ENCODE results near the gene NSFL1C.

The NSFL1C gene

DNA sequence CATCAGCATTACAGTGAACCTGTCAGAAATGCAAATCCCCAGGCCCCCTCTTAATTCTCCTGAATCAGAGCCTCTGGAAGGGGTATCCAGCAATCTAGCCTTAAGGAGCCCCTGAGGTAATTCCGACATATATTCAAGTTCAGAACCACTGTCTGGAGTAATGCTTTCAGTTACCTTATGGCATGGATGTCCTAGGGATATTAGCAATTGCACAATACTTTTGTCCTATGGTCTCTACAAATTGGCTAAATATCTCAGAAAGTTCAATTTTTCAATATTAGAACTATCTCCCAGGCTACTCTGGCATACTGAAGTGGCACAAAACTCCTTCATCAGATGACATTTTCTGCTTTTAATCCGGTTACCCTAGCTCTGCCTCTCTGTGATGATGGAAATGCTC, 6.4 kb downstream of the NSFL1C start:
- peaks cover 31% of the 10 kb centered on the region for H3K36me3 Mint-ChIP-seq
- H3K4me1 Mint-ChIP-seq: peaks cover 31% of the 10 kb centered on the region
- H3K27ac Mint-ChIP-seq: no peak overlapping the region
- DNase-seq (ENCODE audit: low spot score in 2 of 2) (no peak), ATAC-seq (ENCODE audit: low read depth) (no peak)
- H3K4me3 Mint-ChIP-seq: no peak overlapping the region
- no peaks in the 10 kb centered on the region for H3K9me3 Mint-ChIP-seq
- H3K27me3 Mint-ChIP-seq: no peaks in the 10 kb centered on the region

GRCh38 chr20:1457992-1458391, 8.7 kb downstream of the NSFL1C start:
- no peak for DNase-seq (ENCODE audit: low spot score in 2 of 2)
- H3K4me1 Mint-ChIP-seq: peaks cover 17% of the 10 kb centered on the region
- H3K9me3 Mint-ChIP-seq: no peaks in the 10 kb centered on the region
- no peak overlapping the region for H3K4me3 Mint-ChIP-seq
- no peaks in the 10 kb centered on the region for H3K27me3 Mint-ChIP-seq
- no peak for ATAC-seq (ENCODE audit: low read depth)
- H3K36me3 Mint-ChIP-seq: peaks cover 47% of the 10 kb centered on the region
- H3K27ac Mint-ChIP-seq: no peak overlapping the region

- no peak for DNase-seq (ENCODE audit: low spot score in 2 of 2)
- Mint-ChIP-seq H3K9me3 (no peaks in the 10 kb centered on the region), H3K4me3 (no peak overlapping the region), H3K36me3 (peaks cover 56% of the 10 kb centered on the region), H3K27me3 (no peaks in the 10 kb centered on the region), H3K4me1 (peaks cover 12% of the 10 kb centered on the region), H3K27ac (no peak overlapping the region)
- ATAC-seq (ENCODE audit: low read depth): no peak
Measured at GRCh38 chr20:1456300-1456699, 10.3 kb downstream of the NSFL1C start.

DNA sequence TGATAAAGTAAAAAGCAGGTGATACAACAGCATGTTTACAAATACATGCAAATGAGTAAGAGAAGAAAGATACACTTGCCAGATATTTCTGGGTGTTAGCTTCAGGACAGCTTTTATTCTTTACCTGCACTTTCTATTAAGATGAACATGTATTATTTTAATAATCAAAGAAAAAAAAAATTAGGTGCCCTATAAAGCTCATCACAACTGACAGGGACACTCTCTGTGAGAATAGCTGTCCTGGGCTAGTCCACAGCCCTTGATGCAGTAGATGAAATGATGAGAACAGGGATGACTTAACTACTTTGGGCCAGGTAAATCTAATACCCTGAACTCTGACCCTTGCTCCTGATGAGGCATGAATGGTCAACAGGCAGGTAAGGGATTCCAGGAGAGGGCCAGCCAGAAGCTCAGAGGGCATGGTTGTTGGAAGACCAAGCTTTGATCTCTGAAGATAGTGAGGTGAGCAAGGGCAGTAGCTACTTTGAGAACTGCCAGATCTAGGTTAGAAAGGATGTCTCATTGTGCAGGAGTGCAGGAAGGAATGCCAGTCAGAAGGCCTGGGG, 15.6 kb downstream of the NSFL1C start:
- H3K27ac Mint-ChIP-seq: no peak overlapping the region
- H3K27me3 Mint-ChIP-seq: no peaks in the 10 kb centered on the region
- ATAC-seq (ENCODE audit: low read depth) (no peak), DNase-seq (ENCODE audit: low spot score in 2 of 2) (no peak)
- H3K4me1 Mint-ChIP-seq: no peaks in the 10 kb centered on the region
- no peak overlapping the region for H3K4me3 Mint-ChIP-seq
- no peaks in the 10 kb centered on the region for H3K9me3 Mint-ChIP-seq
- peaks cover 44% of the 10 kb centered on the region for H3K36me3 Mint-ChIP-seq

GRCh38 chr20:1449370-1449769, 17.3 kb downstream of the NSFL1C start:
- DNase-seq (ENCODE audit: low spot score in 2 of 2) (no peak), ATAC-seq (ENCODE audit: low read depth) (no peak)
- no peaks in the 10 kb centered on the region for H3K27me3 Mint-ChIP-seq
- no peaks in the 10 kb centered on the region for H3K9me3 Mint-ChIP-seq
- H3K4me3 Mint-ChIP-seq: no peak overlapping the region
- no peaks in the 10 kb centered on the region for H3K4me1 Mint-ChIP-seq
- H3K27ac Mint-ChIP-seq: no peak overlapping the region
- H3K36me3 Mint-ChIP-seq: peaks cover 40% of the 10 kb centered on the region

DNA sequence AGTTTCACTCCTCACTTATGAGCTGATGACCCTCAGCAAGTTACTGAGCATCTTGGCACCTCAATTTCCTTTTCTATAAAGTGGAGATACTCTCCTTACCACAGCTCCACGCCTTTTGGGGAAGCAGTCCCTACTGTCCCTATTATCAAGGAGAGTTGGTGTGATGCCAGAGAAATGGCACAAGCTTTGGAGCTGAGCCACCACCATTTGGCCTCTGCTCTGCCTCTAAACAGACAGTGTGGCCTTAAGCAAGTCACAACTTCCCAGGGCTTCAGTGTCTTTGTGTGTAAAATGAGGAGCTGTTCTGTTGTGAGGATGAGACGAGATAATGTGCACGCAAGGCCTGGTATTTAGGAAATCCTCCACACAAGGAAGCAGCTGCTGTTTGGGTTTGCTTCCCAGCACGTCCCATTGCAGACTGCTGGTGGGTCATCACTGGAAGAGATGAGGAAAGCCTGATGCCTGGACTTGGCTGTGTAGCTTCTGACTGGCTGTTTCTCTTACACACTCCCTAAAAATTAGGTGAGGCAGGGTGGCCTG, 18.5 kb downstream of the NSFL1C start:
- Mint-ChIP-seq H3K36me3 (peaks cover 39% of the 10 kb centered on the region), H3K9me3 (no peaks in the 10 kb centered on the region), H3K27me3 (no peaks in the 10 kb centered on the region), H3K27ac (no peak overlapping the region), H3K4me3 (no peak overlapping the region), H3K4me1 (no peaks in the 10 kb centered on the region)
- no peak for DNase-seq (ENCODE audit: low spot score in 2 of 2)
- no peak for ATAC-seq (ENCODE audit: low read depth)

DNA sequence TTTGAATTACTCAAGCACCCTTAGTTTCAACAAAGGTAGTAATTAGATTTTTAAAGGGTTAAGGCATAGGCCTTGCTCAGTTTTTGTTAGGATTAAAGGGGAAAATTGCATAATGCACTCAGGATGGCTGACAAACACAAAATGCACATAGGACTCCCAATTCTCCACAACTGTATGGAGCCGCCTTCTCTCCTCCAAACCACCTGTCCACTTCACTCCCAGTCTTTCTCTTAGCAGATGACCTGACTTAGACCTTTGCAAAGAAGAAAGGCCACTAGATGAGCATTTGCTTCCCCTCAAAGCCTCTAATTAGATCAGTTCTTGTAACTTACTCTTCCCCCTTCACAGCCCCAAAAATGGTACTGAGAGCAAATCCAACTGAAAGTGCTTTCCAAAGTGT, 20.1 kb downstream of the NSFL1C start:
- Mint-ChIP-seq H3K4me3 (no peak overlapping the region), H3K9me3 (no peaks in the 10 kb centered on the region), H3K27ac (no peak overlapping the region), H3K36me3 (peaks cover 36% of the 10 kb centered on the region), H3K27me3 (no peaks in the 10 kb centered on the region), H3K4me1 (no peaks in the 10 kb centered on the region)
- ATAC-seq (ENCODE audit: low read depth) (no peak), DNase-seq (ENCODE audit: low spot score in 2 of 2) (no peak)

DNA sequence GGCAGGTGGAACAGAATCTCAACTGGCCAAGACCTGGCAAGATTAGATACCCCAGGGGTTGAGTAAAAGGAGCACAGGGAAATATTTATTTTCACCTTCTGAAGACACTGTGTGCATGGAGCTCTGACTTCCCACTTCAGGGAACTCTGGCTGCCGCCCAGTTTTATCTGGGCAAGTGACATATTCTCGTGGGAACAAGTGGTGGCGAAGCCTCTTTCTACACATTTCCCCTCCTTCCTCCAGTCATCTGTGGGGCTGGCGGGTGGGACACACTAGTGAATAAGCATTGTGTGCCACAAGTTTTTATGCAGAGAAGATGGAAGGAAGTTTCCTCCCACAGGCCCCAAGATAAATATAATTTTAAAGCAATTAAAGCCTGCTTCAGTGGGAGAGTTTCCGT, 23.6 kb downstream of the NSFL1C start:
- no peaks in the 10 kb centered on the region for H3K27me3 Mint-ChIP-seq
- no peak overlapping the region for H3K4me3 Mint-ChIP-seq
- no peaks in the 10 kb centered on the region for H3K9me3 Mint-ChIP-seq
- peaks cover 27% of the 10 kb centered on the region for H3K36me3 Mint-ChIP-seq
- no peaks in the 10 kb centered on the region for H3K4me1 Mint-ChIP-seq
- ATAC-seq (ENCODE audit: low read depth) (no peak), DNase-seq (ENCODE audit: low spot score in 2 of 2) (no peak)
- H3K27ac Mint-ChIP-seq: no peak overlapping the region

DNA sequence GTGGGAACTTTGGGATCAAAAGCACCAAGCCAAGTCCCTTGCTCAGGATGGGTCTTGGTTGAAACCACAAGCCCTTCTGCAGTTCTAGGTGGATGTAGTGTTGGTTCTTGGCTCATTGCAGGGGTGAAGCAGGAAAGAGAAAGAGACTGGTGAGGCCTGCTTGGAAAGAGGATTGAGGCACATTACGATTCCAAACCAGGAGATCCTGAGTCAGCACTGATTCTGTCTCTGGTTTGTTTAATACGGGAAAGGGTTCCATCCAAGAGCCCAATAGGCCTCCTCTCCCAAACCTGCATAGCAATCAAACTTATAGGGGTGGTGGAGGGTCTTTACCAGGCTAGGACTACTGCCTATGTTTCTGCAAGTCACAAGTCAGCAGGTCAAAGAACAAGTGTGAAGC, 24.3 kb downstream of the NSFL1C start:
- no peaks in the 10 kb centered on the region for H3K9me3 Mint-ChIP-seq
- ATAC-seq (ENCODE audit: low read depth): no peak
- H3K4me3 Mint-ChIP-seq: no peak overlapping the region
- no peaks in the 10 kb centered on the region for H3K27me3 Mint-ChIP-seq
- H3K36me3 Mint-ChIP-seq: peaks cover 22% of the 10 kb centered on the region
- peaks cover 2% of the 10 kb centered on the region for H3K4me1 Mint-ChIP-seq
- no peak for DNase-seq (ENCODE audit: low spot score in 2 of 2)
- H3K27ac Mint-ChIP-seq: peak overlapping the region; percentile 20

GRCh38 chr20:1441133-1441532, 25.5 kb downstream of the NSFL1C start:
- ATAC-seq (ENCODE audit: low read depth) (no peak), DNase-seq (ENCODE audit: low spot score in 2 of 2) (no peak)
- Mint-ChIP-seq H3K4me3 (no peak overlapping the region), H3K27me3 (no peaks in the 10 kb centered on the region), H3K4me1 (peaks cover 5% of the 10 kb centered on the region), H3K27ac (no peak overlapping the region), H3K9me3 (no peaks in the 10 kb centered on the region), H3K36me3 (peaks cover 19% of the 10 kb centered on the region)

DNA sequence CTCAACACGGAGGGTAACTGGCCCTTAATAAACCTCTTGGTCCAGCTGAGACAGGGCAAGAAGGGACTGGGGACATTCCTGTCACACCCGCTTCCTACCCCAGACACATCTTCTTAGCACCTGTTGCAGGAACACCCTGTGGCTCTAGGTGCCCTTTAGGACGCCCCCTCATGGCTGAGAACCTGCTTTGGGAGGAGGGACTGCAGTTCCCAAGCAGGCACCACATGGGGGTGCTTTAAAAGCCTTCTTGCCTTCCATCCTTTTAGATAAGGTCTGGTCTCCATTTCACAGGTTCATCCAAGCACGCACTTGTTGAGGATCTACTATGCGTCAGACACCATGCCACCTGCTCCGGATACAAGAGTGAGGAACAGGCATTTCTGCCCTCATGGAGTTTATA, 26.6 kb downstream of the NSFL1C start:
- DNase-seq (ENCODE audit: low spot score in 2 of 2) (peak in 1 of 2 donors; percentile 16), ATAC-seq (ENCODE audit: low read depth) (peak; percentile 43)
- Mint-ChIP-seq H3K4me3 (no peak overlapping the region), H3K27ac (peak overlapping the region; percentile 37), H3K4me1 (peaks cover 10% of the 10 kb centered on the region), H3K27me3 (no peaks in the 10 kb centered on the region), H3K9me3 (no peaks in the 10 kb centered on the region), H3K36me3 (peaks cover 17% of the 10 kb centered on the region)

DNA sequence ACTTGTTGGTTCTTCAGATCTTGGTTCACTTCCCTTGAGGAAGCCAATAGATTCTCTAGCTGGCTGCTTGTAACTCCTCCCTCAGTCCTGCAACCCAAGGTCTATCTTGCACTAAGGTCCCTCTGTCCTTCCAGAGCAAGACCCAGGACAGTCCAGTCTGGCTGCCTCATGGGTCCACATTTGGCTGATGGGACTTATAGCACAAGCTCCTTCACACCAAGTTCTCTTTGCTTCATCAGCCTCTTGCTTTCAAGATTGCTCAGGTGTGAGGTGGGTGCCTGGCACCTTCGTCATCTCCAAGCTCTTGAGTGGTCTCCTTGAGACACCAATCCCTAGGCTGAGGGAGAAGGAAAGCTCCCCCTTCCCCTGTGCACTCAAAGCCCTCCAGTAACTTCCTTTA, 28.3 kb downstream of the NSFL1C start:
- no peak for DNase-seq (ENCODE audit: low spot score in 2 of 2)
- H3K4me3 Mint-ChIP-seq: no peak overlapping the region

DNA sequence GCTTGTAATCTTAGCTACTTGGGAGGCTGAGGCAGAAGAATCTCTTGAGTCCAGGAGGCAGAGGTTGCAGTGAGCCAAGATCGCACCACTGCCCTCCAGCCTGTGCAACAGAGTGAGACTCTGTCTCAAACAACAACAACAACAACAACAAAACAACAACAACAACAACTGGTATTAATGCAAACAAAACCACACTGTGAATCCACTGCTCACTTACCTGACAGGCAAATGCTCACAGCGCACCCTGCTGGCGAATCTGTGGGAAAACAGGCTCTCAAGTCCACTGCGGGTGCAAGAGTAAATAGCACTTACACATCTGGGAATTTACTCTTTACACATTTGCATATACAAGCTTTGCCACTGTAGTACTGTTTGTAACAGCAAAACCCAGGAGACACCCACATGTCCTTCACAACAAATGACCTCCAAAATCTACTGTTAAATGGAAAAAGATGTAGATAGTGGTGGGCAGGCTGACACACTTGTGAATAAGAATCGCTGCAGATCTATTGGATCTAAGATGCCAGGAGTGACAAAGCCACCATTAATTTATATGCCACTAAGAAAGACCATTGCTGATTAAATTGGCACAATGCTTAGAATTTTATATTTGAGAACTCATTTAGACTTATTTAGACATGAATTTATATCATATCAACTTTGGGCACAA, 29.3 kb downstream of the NSFL1C start:
- Mint-ChIP-seq H3K27ac (no peak overlapping the region), H3K36me3 (peaks cover 7% of the 10 kb centered on the region), H3K9me3 (no peaks in the 10 kb centered on the region), H3K4me1 (peaks cover 19% of the 10 kb centered on the region), H3K27me3 (no peaks in the 10 kb centered on the region), H3K4me3 (no peak overlapping the region)
- ATAC-seq (ENCODE audit: low read depth) (peak; percentile 58), DNase-seq (ENCODE audit: low spot score in 2 of 2) (peak; percentile 67 to 71)

More for the DNA sequence above, 28.3 kb downstream of the NSFL1C start:
- no peak for ATAC-seq (ENCODE audit: low read depth)
- Mint-ChIP-seq H3K27me3 (no peaks in the 10 kb centered on the region), H3K9me3 (no peaks in the 10 kb centered on the region), H3K4me1 (peaks cover 15% of the 10 kb centered on the region), H3K36me3 (peaks cover 8% of the 10 kb centered on the region), H3K27ac (no peak overlapping the region)

DNA sequence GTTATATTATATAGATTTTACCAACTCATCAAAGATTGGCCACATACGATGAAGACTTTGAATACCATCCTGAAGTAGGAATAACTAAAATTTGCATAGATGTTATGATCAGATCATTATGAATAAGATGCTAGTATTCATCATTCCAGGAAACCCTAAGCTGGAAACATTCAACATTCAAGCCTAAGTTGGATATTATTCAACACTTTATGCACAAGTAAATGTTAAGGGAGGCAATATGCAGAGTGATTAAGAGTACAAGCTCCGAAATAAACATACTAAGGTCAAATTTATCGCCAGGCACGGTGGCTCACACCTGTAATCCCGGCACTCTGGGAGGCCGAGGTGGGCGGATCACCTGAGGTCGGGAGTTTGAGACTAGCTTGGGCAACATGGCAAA, 30.4 kb downstream of the NSFL1C start:
- Mint-ChIP-seq H3K27me3 (no peaks in the 10 kb centered on the region), H3K4me3 (no peak overlapping the region), H3K36me3 (no peaks in the 10 kb centered on the region), H3K4me1 (peaks cover 25% of the 10 kb centered on the region), H3K27ac (no peak overlapping the region), H3K9me3 (no peaks in the 10 kb centered on the region)
- DNase-seq (ENCODE audit: low spot score in 2 of 2) (no peak), ATAC-seq (ENCODE audit: low read depth) (no peak)

DNA sequence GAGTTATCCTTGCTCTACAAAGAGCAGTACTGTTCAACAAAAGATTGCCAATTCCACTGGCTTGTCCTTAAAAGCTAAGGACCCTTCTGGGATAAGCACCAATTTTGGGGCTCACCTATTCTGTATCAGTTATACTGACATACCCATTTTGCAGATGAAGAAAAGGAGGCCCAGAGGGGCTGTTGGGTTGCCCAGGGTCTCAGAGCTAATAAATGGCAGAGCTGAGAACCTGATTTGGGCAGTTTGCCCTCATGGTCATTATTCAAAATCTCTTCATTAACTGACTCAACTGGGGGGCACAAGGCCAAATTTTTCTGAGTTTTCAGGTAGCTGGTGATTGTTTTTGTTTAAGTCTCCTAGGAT, 31.3 kb downstream of the NSFL1C start:
- Mint-ChIP-seq H3K4me3 (no peak overlapping the region), H3K36me3 (no peaks in the 10 kb centered on the region), H3K27me3 (no peaks in the 10 kb centered on the region), H3K9me3 (no peaks in the 10 kb centered on the region), H3K27ac (no peak overlapping the region), H3K4me1 (peaks cover 28% of the 10 kb centered on the region)
- ATAC-seq (ENCODE audit: low read depth): no peak
- no peak for DNase-seq (ENCODE audit: low spot score in 2 of 2)

Measured in memory B cell (primary cell).